GM23338 (cell line): ENCODE results near the gene GRID1. TPM values are rescaled to one million over a fixed set of nuclear protein-coding genes. Genes with fewer than 3 reads are reported as not detected.

Experiments used
- ATAC-seq: fragments of 200-7000 bp; cut with Tn5 transposase; 3 replicates; pipeline ENCODE4 v1.9.1; 2020
- DNase-seq: peaks from one replicate; pipeline ENCODE4 v3.0.0-alpha.2; 2015; ENCODE audit warnings: low spot score
- H2AFZ ChIP-seq: fragments of 200-600 bp; sonication (generic); 2 replicates; pipeline ENCODE4 v1.8.0; 2016; ENCODE audit warnings: antibody characterized with exemption, mild to moderate bottlenecking, moderate library complexity
- H3F3A ChIP-seq: fragments of 200-600 bp; sonication (generic); replicated peaks from 2 replicates; pipeline ENCODE4 v1.8.0; 2017; ENCODE audit warnings: antibody characterized with exemption, mixed run types, low read depth
- H3K27ac ChIP-seq: fragments of 200-600 bp; sonication (generic); 2 replicates; pipeline ENCODE4 v1.6.1; 2016; ENCODE audit warnings: low read depth
- H3K27me3 ChIP-seq: fragments of 200-600 bp; sonication (generic); 2 replicates; pipeline ENCODE4 v1.8.0; 2016; ENCODE audit warnings: mild to moderate bottlenecking, mixed run types, moderate library complexity; ENCODE audit not compliant: insufficient read depth
- H3K36me3 ChIP-seq: fragments of 200-600 bp; sonication (generic); 2 replicates; pipeline ENCODE4 v1.8.0; 2016; ENCODE audit warnings: mild to moderate bottlenecking; ENCODE audit not compliant: insufficient read depth
- H3K4me1 ChIP-seq: fragments of 200-600 bp; sonication (generic); 2 replicates; pipeline ENCODE4 v1.8.0; 2016; ENCODE audit warnings: mild to moderate bottlenecking, moderate library complexity; ENCODE audit not compliant: insufficient read depth
- H3K4me2 ChIP-seq: fragments of 200-600 bp; sonication (generic); 2 replicates; pipeline ENCODE4 v1.7.1; 2017; ENCODE audit warnings: mixed run types
- H3K4me3 ChIP-seq: fragments of 200-600 bp; sonication (generic); 2 replicates; pipeline ENCODE4 v1.6.1; 2016; ENCODE audit warnings: mixed run types
- H3K79me2 ChIP-seq: fragments of 200-600 bp; sonication (generic); replicated peaks from 2 replicates; pipeline ENCODE4 v1.8.0; 2017; ENCODE audit warnings: mild to moderate bottlenecking; ENCODE audit not compliant: insufficient read depth
- H3K9me2 ChIP-seq: fragments of 200-600 bp; sonication (generic); 2 replicates; pipeline ENCODE4 v1.8.0; 2017; ENCODE audit not compliant: insufficient read depth
- H4K20me1 ChIP-seq: fragments of 200-600 bp; sonication (generic); replicated peaks from 2 replicates; pipeline ENCODE4 v1.8.0; 2017; ENCODE audit warnings: mild to moderate bottlenecking; ENCODE audit not compliant: insufficient read depth
- H3K27ac Mint-ChIP-seq: 2 replicates; pipeline ENCODE4 v1.8.0; 2020; ENCODE audit warnings: inconsistent platforms, mild to moderate bottlenecking, moderate library complexity, mixed read lengths
- H3K27me3 Mint-ChIP-seq: 3 replicates; pipeline ENCODE4 v1.8.0; 2022; ENCODE audit warnings: low read depth, mild to moderate bottlenecking, moderate library complexity, mixed read lengths, inconsistent platforms; ENCODE audit not compliant: insufficient read depth, poor library complexity
- H3K36me3 Mint-ChIP-seq: 3 replicates; pipeline ENCODE4 v1.8.0; 2021; ENCODE audit warnings: low read depth, mild to moderate bottlenecking, inconsistent platforms, moderate library complexity, mixed read lengths
- H3K4me1 Mint-ChIP-seq: 3 replicates; pipeline ENCODE4 v1.8.0; 2020; ENCODE audit warnings: mild to moderate bottlenecking, inconsistent platforms, mixed read lengths
- H3K4me3 Mint-ChIP-seq: 3 replicates; pipeline ENCODE4 v1.8.0; 2021; ENCODE audit warnings: moderate library complexity, mild to moderate bottlenecking, inconsistent platforms, mixed read lengths
- H3K9me3 Mint-ChIP-seq: 3 replicates; pipeline ENCODE4 v1.8.0; 2020; ENCODE audit warnings: moderate library complexity, mild to moderate bottlenecking, inconsistent platforms, mixed read lengths
- EZH2 ChIP-seq: fragments of 200-600 bp; sonication (generic); IDR thresholded peaks from one replicate; pipeline ENCODE4 v1.8.0; 2017; ENCODE audit warnings: antibody characterized with exemption, mild to moderate bottlenecking, low read depth; ENCODE audit not compliant: unreplicated experiment
- JUNB ChIP-seq: IDR thresholded peaks from one replicate; pipeline ENCODE4 v1.6.1; 2016; ENCODE audit warnings: antibody characterized with exemption; ENCODE audit not compliant: unreplicated experiment
- NANOG ChIP-seq: IDR thresholded peaks from 2 replicates; pipeline ENCODE4 v1.6.1; 2016; ENCODE audit warnings: antibody characterized with exemption, borderline replicate concordance
- STAT1 ChIP-seq: IDR thresholded peaks from one replicate; pipeline ENCODE4 v1.6.1; 2016; ENCODE audit warnings: antibody characterized with exemption; ENCODE audit not compliant: unreplicated experiment
- ZNF114 ChIP-seq: fragments of 250-450 bp; sonication (Bioruptor Pico); IDR thresholded peaks from 2 replicates; pipeline ENCODE4 v1.5.0; 2020; ENCODE audit warnings: mild to moderate bottlenecking, moderate library complexity
- ZNF331 ChIP-seq: fragments of 250-450 bp; sonication (Bioruptor Pico); IDR thresholded peaks from 2 replicates; pipeline ENCODE4 v1.5.0; 2020; ENCODE audit warnings: low read depth, mild to moderate bottlenecking, moderate library complexity
- polyA plus RNA-seq: library from polyadenylated mRNA; unstranded; fragments of >200 nt; fragmentation: Nextera tagmentation; extraction: Ambion mirVana; gene quantifications from 2 replicates; pipeline ENCODE4 v1.2.1, GENCODE V29; 2016
- total RNA-seq: library from RNA; depleted of rRNA; stranded (reverse); fragments of >200 nt; shearing (Covaris generic); gene quantifications from 2 replicates; pipeline ENCODE4 v1.2.3, GENCODE V29; 2014
- TF ChIP-seq, protein P1 (sequence below), 2 experiments: fragments of 200-600 bp in 1 of 2; sonication (generic) in 1 of 2; conservative IDR thresholded peaks; 2 replicates each; pipeline versions ENCODE4 v1.5.1 to v1.6.1; 2016 to 2017; ENCODE audit warnings: antibody characterized with exemption in 2 of 2, low read depth in 2 of 2, mild to moderate bottlenecking in 2 of 2, moderate library complexity in 1 of 2
- TF ChIP-seq, protein P2 (sequence below): IDR thresholded peaks from 2 replicates; pipeline ENCODE4 v1.6.1; 2016; ENCODE audit warnings: antibody characterized with exemption
- TF ChIP-seq, protein P3 (sequence below): IDR thresholded peaks from one replicate; pipeline ENCODE4 v1.6.1; 2018; ENCODE audit warnings: antibody characterized with exemption; ENCODE audit not compliant: unreplicated experiment

GRID1 gene
- total and polyA plus RNA-seq, 2 experiments from 2014 or later, result 0.14 to 0.15 TPM

DNA sequence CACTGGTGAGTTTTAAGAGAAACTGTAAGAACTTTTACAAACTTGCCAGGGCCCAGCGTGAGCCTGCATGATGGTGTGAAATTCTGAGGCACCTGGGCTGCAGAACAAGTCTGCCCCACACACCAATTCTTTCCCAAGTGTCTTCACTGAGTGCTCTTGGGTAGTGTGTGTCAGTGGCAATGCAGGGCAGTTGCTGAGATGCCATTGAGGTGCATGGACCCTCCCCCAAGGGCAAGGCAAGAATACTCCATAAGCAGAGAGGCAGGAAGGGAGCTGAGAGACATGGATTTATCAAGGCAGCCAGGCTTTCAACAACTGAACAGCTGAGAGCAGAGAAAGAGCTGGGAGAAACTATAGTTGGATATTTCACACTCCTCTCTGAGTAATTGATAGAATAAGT is 801.2 kb downstream of the GRID1 start:
- no peaks in the 10 kb centered on the region for H4K20me1 ChIP-seq
- H3K9me2 ChIP-seq, result no peaks in the 10 kb centered on the region
- TF ChIP-seq STAT1 (no peak), ZNF331 (CRISPR knock-in tag) (no peak), NANOG (no peak), ZNF114 (CRISPR knock-in tag) (no peak)
- no peaks in the 10 kb centered on the region for H3F3A ChIP-seq
- H3K36me3 ChIP-seq, result no peaks in the 10 kb centered on the region; the same call in 1 of the 2 replicates
- ATAC-seq (peak; percentile 28; the same call in 1 of the 3 replicates), DNase-seq (no peak)
- peaks cover 2% of the 10 kb centered on the region for H3K27me3 Mint-ChIP-seq
- H3K4me3 ChIP-seq, result no peak overlapping the region
- no peaks in the 10 kb centered on the region for H3K4me1 ChIP-seq
- H3K79me2 ChIP-seq, result no peaks in the 10 kb centered on the region
- no peaks in the 10 kb centered on the region for H3K27me3 ChIP-seq
- H3K27ac Mint-ChIP-seq, result no peak overlapping the region
- no peak overlapping the region for H3K27ac ChIP-seq
- H3K36me3 Mint-ChIP-seq, result no peaks in the 10 kb centered on the region
- H3K4me1 Mint-ChIP-seq, result peaks cover 9% of the 10 kb centered on the region; the same call in 2 of the 3 replicates
- peaks cover 54% of the 10 kb centered on the region for H3K9me3 Mint-ChIP-seq
- H2AFZ ChIP-seq, result no peak overlapping the region
- H3K4me2 ChIP-seq, result no peak overlapping the region
- H3K4me3 Mint-ChIP-seq, result no peak overlapping the region

DNA sequence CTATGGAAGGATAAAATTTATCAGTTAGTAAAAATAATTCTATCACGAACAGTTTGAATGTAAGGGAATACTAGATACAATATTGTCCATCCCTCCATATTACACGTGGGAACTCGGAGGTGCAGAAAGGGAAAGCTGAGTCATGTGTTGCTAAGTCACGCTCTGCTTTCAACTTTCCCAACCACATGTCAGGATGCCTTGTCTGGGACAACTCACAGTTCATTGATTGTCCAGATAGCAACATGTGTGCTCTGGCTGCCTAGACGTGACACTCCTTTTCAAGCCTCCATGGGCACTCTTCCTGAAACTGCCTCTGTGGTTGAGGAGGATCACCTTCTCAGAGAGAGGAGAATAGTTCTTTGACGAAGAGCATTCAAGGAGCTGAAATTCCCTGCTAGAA is 808.1 kb downstream of the GRID1 start:
- H3K4me1 Mint-ChIP-seq, result no peaks in the 10 kb centered on the region
- Histone ChIP-seq H3K9me2 (no peaks in the 10 kb centered on the region), H4K20me1 (no peaks in the 10 kb centered on the region), H2AFZ (no peak overlapping the region), H3K4me3 (no peak overlapping the region), H3K27me3 (no peaks in the 10 kb centered on the region), H3F3A (no peaks in the 10 kb centered on the region), H3K4me1 (no peaks in the 10 kb centered on the region), H3K27ac (no peak overlapping the region), H3K4me2 (no peak overlapping the region), H3K79me2 (no peaks in the 10 kb centered on the region), H3K36me3 (no peaks in the 10 kb centered on the region)
- H3K27me3 Mint-ChIP-seq, result no peaks in the 10 kb centered on the region
- H3K36me3 Mint-ChIP-seq, result no peaks in the 10 kb centered on the region; the same call in 2 of the 3 replicates
- TF ChIP-seq NANOG (no peak), JUNB (no peak), EZH2 (no peak), ZNF114 (CRISPR knock-in tag) (no peak), STAT1 (no peak)
- TF ChIP-seq, protein P1, sequence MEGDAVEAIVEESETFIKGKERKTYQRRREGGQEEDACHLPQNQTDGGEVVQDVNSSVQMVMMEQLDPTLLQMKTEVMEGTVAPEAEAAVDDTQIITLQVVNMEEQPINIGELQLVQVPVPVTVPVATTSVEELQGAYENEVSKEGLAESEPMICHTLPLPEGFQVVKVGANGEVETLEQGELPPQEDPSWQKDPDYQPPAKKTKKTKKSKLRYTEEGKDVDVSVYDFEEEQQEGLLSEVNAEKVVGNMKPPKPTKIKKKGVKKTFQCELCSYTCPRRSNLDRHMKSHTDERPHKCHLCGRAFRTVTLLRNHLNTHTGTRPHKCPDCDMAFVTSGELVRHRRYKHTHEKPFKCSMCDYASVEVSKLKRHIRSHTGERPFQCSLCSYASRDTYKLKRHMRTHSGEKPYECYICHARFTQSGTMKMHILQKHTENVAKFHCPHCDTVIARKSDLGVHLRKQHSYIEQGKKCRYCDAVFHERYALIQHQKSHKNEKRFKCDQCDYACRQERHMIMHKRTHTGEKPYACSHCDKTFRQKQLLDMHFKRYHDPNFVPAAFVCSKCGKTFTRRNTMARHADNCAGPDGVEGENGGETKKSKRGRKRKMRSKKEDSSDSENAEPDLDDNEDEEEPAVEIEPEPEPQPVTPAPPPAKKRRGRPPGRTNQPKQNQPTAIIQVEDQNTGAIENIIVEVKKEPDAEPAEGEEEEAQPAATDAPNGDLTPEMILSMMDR (conservative IDR thresholded peaks at IDR 0.05; ENCODE audit: low read depth in 2 of 2), result no peak
- TF ChIP-seq, protein P2, sequence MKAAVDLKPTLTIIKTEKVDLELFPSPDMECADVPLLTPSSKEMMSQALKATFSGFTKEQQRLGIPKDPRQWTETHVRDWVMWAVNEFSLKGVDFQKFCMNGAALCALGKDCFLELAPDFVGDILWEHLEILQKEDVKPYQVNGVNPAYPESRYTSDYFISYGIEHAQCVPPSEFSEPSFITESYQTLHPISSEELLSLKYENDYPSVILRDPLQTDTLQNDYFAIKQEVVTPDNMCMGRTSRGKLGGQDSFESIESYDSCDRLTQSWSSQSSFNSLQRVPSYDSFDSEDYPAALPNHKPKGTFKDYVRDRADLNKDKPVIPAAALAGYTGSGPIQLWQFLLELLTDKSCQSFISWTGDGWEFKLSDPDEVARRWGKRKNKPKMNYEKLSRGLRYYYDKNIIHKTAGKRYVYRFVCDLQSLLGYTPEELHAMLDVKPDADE, result no peak
- TF ChIP-seq, protein P3, sequence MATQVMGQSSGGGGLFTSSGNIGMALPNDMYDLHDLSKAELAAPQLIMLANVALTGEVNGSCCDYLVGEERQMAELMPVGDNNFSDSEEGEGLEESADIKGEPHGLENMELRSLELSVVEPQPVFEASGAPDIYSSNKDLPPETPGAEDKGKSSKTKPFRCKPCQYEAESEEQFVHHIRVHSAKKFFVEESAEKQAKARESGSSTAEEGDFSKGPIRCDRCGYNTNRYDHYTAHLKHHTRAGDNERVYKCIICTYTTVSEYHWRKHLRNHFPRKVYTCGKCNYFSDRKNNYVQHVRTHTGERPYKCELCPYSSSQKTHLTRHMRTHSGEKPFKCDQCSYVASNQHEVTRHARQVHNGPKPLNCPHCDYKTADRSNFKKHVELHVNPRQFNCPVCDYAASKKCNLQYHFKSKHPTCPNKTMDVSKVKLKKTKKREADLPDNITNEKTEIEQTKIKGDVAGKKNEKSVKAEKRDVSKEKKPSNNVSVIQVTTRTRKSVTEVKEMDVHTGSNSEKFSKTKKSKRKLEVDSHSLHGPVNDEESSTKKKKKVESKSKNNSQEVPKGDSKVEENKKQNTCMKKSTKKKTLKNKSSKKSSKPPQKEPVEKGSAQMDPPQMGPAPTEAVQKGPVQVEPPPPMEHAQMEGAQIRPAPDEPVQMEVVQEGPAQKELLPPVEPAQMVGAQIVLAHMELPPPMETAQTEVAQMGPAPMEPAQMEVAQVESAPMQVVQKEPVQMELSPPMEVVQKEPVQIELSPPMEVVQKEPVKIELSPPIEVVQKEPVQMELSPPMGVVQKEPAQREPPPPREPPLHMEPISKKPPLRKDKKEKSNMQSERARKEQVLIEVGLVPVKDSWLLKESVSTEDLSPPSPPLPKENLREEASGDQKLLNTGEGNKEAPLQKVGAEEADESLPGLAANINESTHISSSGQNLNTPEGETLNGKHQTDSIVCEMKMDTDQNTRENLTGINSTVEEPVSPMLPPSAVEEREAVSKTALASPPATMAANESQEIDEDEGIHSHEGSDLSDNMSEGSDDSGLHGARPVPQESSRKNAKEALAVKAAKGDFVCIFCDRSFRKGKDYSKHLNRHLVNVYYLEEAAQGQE, result no peak
- H3K4me3 Mint-ChIP-seq, result no peak overlapping the region
- H3K9me3 Mint-ChIP-seq, result peaks cover 37% of the 10 kb centered on the region
- no peak overlapping the region for H3K27ac Mint-ChIP-seq
- DNase-seq (no peak), ATAC-seq (no peak)
